Adrenal gland (tissue), 12 donors: ENCODE data around the gene PLXNA2. TPM values are rescaled to one million over a fixed set of nuclear protein-coding genes. Genes with fewer than 3 reads are reported as not detected.

Experiments
- DNase-seq, 7 donors: peaks; one replicate each; pipeline ENCODE4 v3.0.0-alpha.2; 2019 to 2020
- H3K27ac ChIP-seq, 5 donors: fragments of 200-600 bp; sonication (generic) in 4 of 5; 1 replicate in 3 of 5; 2 replicates in 2 of 5; pipeline versions ENCODE4 v1.5.1 to v1.8.0; 2016 to 2020; ENCODE audit warnings: mild to moderate bottlenecking in 1 of 5
- H3K27me3 ChIP-seq: fragments of 200-600 bp; 2 replicates; pipeline ENCODE4 v1.8.0; 2021
- H3K36me3 ChIP-seq, 2 donors: fragments of 200-600 bp; replicated peaks in 1 of 2; 1 replicate in 1 of 2; 2 replicates in 1 of 2; pipeline versions ENCODE4 v1.5.1 to v1.8.0; 2018 to 2022
- H3K4me1 ChIP-seq, 2 donors: fragments of 200-600 bp; replicated peaks in 1 of 2; 1 replicate in 1 of 2; 2 replicates in 1 of 2; pipeline versions ENCODE4 v1.5.1 to v1.8.0; 2018 to 2021
- H3K4me3 ChIP-seq, 4 donors: fragments of 200-600 bp; sonication (generic) in 3 of 4; one replicate each; pipeline ENCODE4 v1.5.1; 2016 to 2018
- H3K9me3 ChIP-seq, 3 donors: fragments of 200-600 bp; sonication (generic) in 1 of 3; replicated peaks in 1 of 3; 1 replicate in 2 of 3; 2 replicates in 1 of 3; pipeline versions ENCODE4 v1.5.1 to v1.8.0; 2016 to 2021
- POLR2A ChIP-seq, 2 donors: fragments of 450-650 bp; IDR thresholded peaks; one replicate each; pipeline ENCODE4 v1.6.1; 2017; ENCODE audit warnings: antibody characterized with exemption in 2 of 2, mild to moderate bottlenecking in 2 of 2, moderate library complexity in 1 of 2
- WGBS, 4 donors: extraction: QIAGEN DNeasy Blood & Tissue Kit in 2 of 4; methylation state at CpG; one replicate each; pipeline versions ENCODE4 v1.1.5 to v1.1.7; 2013 to 2017; 5-methylcytosine and 5-hydroxymethylcytosine counted together
- intact Hi-C, 2 donors: fragments of 100-400 bp; cut with DNase I; formaldehyde crosslinking; loops; one replicate each; pipeline versions ENCODE4 v1.14.1 to v1.15.0; 2022 to 2023
- polyA plus RNA-seq, 3 donors: library from polyadenylated mRNA; stranded (reverse); fragments of 200-250 nt in 2 of 3; fragments of 350-450 nt in 1 of 3; fragmentation: Illumina TruSeq in 1 of 3; extraction: RNeasy Lipid Tissue Mini Kit (QIAGEN cat#74804) in 1 of 3; gene quantifications; one replicate each; pipeline ENCODE4 v1.2.3, GENCODE V29; 2013 to 2014
- total RNA-seq, 9 donors: library from RNA; depleted of rRNA in 4 of 9; stranded (reverse); fragments of >200 nt in 4 of 9; fragments of 120-200 nt in 1 of 9; fragmentation: NEBNext Ultra II Directional in 1 of 9; extraction: Animal tissue kit (Norgen Biotek cat#: 25700) in 1 of 9; gene quantifications; one replicate each; pipeline versions ENCODE4 v1.1.0 to v1.2.4, GENCODE V29; 2013 to 2023
- TF ChIP-seq, protein P1 (sequence below), 6 experiments: fragments of 450-650 bp in 4 of 6; fragments of 200-600 bp in 2 of 6; sonication (generic) in 1 of 6; IDR thresholded peaks; 1 replicate in 5 of 6; 2 replicates in 1 of 6; pipeline versions ENCODE4 v1.5.1 to v1.8.0; 2016 to 2021; ENCODE audit warnings: antibody characterized with exemption in 6 of 6, mild to moderate bottlenecking in 2 of 6, moderate library complexity in 1 of 6
- donor health status: healthy with polysubstance abuse.
- donor health status: Bipolar disorder and iron deficiency.
- donor health status: DM: yes; HTN: yes; CAD: no.
- donor health status: DM: no; HTN: no; CAD: no.
- donor health status: DM: no; HTN: no; CAD: no.
- donor health status: DM: yes; HTN: yes; CAD: no.

The PLXNA2 gene
- total and polyA plus RNA-seq, 12 donors = 2.7 to 9.4 (median 4.5) TPM

DNA sequence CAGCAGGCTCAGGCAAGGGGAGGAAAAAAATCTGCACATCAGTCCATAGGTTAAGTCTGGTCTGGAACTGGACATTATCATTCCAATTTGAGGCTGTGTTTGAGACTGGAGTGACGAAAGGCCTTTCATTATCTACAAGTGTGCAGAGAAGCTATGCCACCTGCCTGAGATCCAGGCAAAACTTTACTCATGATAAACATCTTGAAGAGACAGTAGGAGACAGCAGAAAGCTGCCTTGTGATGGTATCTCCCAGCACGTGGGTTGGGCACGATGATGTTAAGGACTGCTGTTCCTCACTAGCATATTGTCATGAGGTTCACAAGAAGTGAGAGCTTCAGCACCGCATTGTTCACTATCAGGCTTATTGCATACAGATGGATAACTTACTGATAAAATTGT is 126.4 kb downstream of the PLXNA2 start:
- Histone ChIP-seq H3K4me1 (no peaks in the 10 kb centered on the region), H3K36me3 (no peaks in the 10 kb centered on the region), H3K9me3 (no peaks in the 10 kb centered on the region), H3K27me3 (no peaks in the 10 kb centered on the region), H3K4me3 (no peak overlapping the region), H3K27ac (no peak overlapping the region)
- DNase-seq = no peak
- WGBS, 4 donors = 68 to 89% (median 75%) methylated on average over 4 of the region's 4 CpGs
- intact Hi-C loops = no loop called here
- TF ChIP-seq POLR2A (IDR thresholded peaks at IDR 0.05) = no peak

DNA sequence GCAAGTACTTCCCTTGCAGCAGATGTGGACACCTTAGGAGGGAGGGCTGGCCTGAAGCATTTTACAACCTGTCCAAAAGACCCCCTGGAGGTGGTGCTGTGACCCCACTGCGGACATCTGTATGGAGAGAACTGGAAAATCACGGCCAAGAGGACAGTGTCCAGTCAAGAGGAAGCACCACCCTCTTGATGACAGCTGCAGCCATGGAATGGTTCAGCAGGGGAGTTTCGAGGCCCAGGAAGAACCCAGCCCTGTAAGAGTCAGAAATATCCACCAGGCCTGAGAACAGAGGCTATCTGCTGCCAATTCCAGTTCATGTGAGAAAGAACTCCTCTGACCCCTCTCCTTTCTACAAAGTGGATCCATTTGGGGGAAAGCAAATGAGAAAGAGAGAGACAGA is 126.8 kb downstream of the PLXNA2 start:
- Histone ChIP-seq H3K9me3 (no peaks in the 10 kb centered on the region), H3K4me1 (no peaks in the 10 kb centered on the region), H3K27me3 (no peaks in the 10 kb centered on the region), H3K36me3 (no peaks in the 10 kb centered on the region), H3K4me3 (no peak overlapping the region), H3K27ac (no peak overlapping the region)
- intact Hi-C loops = no loop called here
- no peak for DNase-seq
- TF ChIP-seq POLR2A (IDR thresholded peaks at IDR 0.05) = no peak
- TF ChIP-seq, protein P1, sequence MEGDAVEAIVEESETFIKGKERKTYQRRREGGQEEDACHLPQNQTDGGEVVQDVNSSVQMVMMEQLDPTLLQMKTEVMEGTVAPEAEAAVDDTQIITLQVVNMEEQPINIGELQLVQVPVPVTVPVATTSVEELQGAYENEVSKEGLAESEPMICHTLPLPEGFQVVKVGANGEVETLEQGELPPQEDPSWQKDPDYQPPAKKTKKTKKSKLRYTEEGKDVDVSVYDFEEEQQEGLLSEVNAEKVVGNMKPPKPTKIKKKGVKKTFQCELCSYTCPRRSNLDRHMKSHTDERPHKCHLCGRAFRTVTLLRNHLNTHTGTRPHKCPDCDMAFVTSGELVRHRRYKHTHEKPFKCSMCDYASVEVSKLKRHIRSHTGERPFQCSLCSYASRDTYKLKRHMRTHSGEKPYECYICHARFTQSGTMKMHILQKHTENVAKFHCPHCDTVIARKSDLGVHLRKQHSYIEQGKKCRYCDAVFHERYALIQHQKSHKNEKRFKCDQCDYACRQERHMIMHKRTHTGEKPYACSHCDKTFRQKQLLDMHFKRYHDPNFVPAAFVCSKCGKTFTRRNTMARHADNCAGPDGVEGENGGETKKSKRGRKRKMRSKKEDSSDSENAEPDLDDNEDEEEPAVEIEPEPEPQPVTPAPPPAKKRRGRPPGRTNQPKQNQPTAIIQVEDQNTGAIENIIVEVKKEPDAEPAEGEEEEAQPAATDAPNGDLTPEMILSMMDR (IDR thresholded peaks at IDR 0.05) = no peak
- WGBS, 4 donors = 68 to 88% (median 78%) methylated on average over 1 to 3 of the region's 3 CpGs

DNA sequence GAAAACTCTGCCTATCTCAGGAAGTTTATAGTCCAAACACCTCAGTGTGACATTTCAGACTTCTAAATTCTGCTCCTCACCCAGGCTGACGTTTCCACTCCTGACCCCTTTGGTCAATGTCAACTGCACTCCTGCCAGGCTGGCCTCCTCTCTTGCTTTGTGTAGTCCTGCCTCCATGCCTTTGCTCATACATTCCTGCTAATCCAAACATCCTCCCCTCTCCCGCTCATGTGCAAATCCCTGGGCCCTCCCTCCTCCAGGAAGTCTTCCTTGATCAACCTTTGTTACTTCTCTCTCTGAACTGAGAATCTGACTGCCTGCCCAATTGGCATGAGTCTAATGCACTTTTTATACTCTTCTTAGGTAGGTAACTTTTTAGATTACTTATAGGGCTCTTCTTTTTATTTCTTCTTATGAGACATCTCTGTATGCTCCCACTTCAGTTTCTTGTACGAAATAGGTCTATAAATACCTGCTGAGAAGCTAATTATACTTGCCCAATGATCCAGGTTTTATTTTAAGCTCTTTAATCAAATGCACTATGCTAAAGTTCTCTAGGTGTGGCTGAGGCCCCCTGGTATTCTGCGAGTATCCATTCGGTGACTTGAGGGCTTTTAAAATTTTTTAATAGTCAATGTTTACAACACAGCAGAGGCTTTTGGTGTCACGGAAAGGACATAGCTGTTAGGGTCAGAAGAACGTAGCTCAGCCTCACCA is 128.1 kb downstream of the PLXNA2 start:
- no peak for TF ChIP-seq POLR2A (IDR thresholded peaks at IDR 0.05)
- TF ChIP-seq, protein P1 (IDR thresholded peaks at IDR 0.05) = no peak
- H3K9me3 ChIP-seq = no peaks in the 10 kb centered on the region
- no peaks in the 10 kb centered on the region for H3K27me3 ChIP-seq
- no peak overlapping the region for H3K27ac ChIP-seq
- H3K36me3 ChIP-seq = no peaks in the 10 kb centered on the region
- WGBS, 4 donors = 78 to 86% (median 82%) methylated on average over 7 of the region's 7 CpGs
- no peaks in the 10 kb centered on the region for H3K4me1 ChIP-seq
- intact Hi-C loops = no loop called here
- no peak for DNase-seq
- H3K4me3 ChIP-seq = no peak overlapping the region

DNA sequence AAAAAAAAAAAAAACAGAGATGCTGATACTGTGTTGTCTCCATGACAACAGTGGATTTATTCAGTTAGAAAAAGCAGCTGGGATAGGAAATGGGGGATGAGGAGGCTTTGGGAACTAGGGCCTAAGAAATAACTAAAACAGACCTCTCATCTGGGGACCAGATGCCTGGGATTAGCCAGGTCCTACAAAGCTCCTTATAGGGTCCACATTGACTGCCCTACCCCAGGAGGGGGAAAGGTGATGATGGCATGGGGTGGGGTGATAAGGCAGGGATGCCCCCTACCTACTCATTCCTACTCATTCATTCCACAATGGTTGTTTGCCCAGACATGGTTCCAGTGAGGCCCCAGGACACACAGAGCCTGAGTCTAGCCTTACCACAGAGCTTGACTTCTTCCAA is 131.2 kb downstream of the PLXNA2 start:
- H3K9me3 ChIP-seq = no peaks in the 10 kb centered on the region
- no peaks in the 10 kb centered on the region for H3K36me3 ChIP-seq
- no peak overlapping the region for H3K27ac ChIP-seq
- no peaks in the 10 kb centered on the region for H3K27me3 ChIP-seq
- TF ChIP-seq, protein P1 (IDR thresholded peaks at IDR 0.05) = no peak
- no peak for TF ChIP-seq POLR2A (IDR thresholded peaks at IDR 0.05)
- H3K4me1 ChIP-seq = no peaks in the 10 kb centered on the region
- no peak overlapping the region for H3K4me3 ChIP-seq
- intact Hi-C loops = no loop called here
- no peak for DNase-seq

DNA sequence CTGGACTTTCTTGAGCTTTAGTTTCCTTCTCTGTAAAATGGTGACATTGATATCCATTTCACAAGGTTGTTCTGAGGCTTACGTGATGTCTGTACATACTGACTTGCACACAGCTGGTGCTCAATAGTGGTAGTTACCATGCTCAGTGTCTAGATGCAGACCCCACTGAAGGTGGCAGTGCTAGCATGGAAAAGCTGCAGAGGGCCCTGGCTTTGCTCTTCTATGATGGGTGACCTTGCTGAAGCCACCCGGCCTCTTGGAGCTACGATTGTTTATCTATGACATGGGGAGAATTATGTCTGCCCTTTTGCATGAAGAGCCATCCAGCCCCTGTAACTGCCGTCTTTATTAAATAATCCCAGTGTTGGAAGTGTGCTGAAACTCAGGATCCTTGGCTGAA is 131.8 kb downstream of the PLXNA2 start:
- intact Hi-C loops = no loop called here
- DNase-seq = no peak
- no peaks in the 10 kb centered on the region for H3K27me3 ChIP-seq
- H3K27ac ChIP-seq = no peak overlapping the region
- no peaks in the 10 kb centered on the region for H3K4me1 ChIP-seq
- WGBS, 4 donors = 40 to 57% (median 52%) methylated on average over 3 to 4 of the region's 4 CpGs
- no peak overlapping the region for H3K4me3 ChIP-seq
- no peak for TF ChIP-seq POLR2A (IDR thresholded peaks at IDR 0.05)
- TF ChIP-seq, protein P1 (IDR thresholded peaks at IDR 0.05) = no peak
- no peaks in the 10 kb centered on the region for H3K36me3 ChIP-seq
- no peaks in the 10 kb centered on the region for H3K9me3 ChIP-seq
